LNCaP clone FGC (cell line): Measurements from ENCODE around the gene LY9.

Experiments
- DNase-seq: peaks from one replicate; pipeline ENCODE4 v3.0.0-alpha.2; 2011; ENCODE audit warnings: low read depth
- H3K4me3 ChIP-seq: 2 replicates; pipeline ENCODE4 v1.5.1; 2011; ENCODE audit warnings: mild to moderate bottlenecking, low read depth, low read length, control low read depth
- TF ChIP-seq, protein P1 (sequence below): IDR thresholded peaks from 2 replicates; pipeline ENCODE4 v1.5.1; 2012; ENCODE audit warnings: mild to moderate bottlenecking; ENCODE audit not compliant: control insufficient read depth, insufficient read depth; ENCODE audit errors: extremely low read depth

Gene LY9

DNA sequence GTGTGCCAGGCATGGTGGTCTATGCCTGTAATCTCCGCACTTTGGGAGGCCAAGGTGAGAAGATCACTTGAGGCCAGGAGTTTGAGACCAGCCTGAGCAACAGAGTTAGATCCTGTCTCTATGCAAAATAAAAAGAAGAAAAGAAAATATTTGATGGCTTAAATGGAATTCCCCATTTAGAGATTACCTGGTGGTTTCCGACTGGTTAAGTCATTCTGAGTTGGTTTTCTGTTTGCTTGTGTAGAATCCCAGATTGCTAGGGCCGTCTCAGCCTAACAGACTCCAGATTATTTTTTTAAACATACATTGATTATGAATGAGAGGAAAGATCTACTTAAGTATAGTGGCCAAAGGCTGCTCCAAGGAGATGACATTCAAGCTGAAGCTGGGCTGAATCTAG is 22.9 kb upstream of the LY9 start:
- H3K4me3 ChIP-seq = no peak overlapping the region
- TF ChIP-seq, protein P1, sequence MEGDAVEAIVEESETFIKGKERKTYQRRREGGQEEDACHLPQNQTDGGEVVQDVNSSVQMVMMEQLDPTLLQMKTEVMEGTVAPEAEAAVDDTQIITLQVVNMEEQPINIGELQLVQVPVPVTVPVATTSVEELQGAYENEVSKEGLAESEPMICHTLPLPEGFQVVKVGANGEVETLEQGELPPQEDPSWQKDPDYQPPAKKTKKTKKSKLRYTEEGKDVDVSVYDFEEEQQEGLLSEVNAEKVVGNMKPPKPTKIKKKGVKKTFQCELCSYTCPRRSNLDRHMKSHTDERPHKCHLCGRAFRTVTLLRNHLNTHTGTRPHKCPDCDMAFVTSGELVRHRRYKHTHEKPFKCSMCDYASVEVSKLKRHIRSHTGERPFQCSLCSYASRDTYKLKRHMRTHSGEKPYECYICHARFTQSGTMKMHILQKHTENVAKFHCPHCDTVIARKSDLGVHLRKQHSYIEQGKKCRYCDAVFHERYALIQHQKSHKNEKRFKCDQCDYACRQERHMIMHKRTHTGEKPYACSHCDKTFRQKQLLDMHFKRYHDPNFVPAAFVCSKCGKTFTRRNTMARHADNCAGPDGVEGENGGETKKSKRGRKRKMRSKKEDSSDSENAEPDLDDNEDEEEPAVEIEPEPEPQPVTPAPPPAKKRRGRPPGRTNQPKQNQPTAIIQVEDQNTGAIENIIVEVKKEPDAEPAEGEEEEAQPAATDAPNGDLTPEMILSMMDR = no peak

DNA sequence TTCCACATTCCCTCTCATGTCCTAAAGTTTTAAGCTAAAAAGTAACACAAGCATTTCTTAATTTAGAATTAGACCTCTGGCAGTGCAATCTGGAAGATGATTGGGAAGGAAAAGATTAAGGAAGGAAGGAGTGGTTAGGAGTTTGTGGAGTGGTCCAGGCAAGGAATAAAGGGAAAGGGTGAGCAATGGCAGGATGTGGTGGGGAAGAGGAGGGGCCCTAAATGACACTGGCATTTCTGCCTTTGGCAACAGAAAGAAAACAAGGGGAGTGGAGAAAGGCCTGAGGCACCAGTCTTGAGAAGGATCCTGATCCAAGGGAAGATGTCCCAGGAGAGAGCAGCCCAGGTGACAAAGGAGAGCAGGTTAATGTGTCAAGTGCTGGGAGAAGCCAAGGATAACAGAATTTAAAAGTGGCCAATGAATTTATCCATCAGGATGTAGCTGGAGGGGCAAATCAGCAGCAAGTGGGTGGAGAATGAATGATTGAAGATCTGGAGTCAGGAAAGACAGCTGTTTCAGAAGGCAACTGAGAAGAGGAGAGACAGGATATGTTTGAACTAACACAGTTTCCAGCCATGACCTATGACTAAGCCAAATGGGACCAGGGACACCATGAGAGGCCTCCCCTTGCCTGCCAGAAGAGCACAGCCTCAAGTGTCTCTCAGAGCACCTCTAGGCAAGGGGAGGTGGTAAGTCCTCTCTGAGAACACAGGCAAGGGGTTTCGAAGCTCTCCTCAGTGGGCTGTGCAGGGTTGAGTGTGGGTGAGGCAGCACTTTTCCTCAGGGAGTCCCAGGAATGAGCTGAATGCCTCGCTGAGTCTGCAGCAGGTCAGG is 20.9 kb upstream of the LY9 start:
- no peak overlapping the region for H3K4me3 ChIP-seq
- TF ChIP-seq, protein P1 = no peak
- no peak for DNase-seq

More for the DNA sequence above, 22.9 kb upstream of the LY9 start:
- DNase-seq = no peak

DNA sequence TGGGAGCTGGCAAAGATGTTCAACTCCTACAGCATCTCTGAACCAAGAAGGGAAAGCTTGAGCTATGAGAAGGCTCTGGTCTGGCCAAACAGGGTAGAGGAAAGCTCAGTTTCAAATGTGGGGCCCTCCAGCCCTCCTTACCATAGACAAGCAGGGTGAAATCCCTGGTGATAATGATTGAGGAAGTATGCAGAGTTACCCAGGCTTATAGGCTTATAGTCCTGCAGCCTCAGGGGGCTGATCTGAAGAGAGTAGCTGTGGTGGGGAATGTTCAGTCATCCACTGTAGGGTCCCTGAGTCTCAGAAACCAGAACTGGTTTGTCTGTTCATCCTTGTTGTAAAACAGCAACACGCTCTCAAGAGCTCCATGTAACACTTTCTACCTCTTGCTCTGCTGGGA is 19.8 kb upstream of the LY9 start:
- TF ChIP-seq, protein P1 = no peak
- no peak for DNase-seq
- H3K4me3 ChIP-seq = no peak overlapping the region

DNA sequence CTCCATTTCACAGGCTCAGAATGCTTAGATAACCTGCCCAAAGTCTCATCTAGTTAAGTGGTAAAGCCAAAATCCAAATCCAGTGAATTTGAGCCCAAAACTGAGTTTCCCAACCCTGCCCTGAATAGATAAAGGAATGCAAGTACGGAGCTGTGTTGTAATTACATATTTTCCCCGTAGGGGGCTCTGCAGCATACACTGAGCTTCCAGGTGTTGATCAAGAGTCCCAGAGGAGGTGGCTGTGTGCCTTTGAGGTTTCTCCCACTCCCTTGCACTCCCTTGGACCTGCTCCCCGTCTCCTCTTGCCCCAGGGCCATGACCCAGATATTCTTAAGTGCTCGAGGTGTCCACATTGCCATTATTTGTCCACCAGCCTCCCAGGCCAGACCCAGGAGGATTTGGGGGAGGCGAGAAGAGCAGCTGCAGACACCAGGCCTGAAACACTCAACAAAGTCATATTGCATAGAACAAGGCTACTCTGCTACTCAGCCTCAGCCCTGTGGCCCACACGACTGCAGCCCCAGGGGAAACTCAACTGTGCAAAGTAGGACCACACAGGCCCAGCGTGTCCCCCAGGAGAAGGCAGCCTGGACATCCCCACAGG is 18.4 kb upstream of the LY9 start:
- no peak overlapping the region for H3K4me3 ChIP-seq
- no peak for DNase-seq
- TF ChIP-seq, protein P1 = peak; percentile 46

DNA sequence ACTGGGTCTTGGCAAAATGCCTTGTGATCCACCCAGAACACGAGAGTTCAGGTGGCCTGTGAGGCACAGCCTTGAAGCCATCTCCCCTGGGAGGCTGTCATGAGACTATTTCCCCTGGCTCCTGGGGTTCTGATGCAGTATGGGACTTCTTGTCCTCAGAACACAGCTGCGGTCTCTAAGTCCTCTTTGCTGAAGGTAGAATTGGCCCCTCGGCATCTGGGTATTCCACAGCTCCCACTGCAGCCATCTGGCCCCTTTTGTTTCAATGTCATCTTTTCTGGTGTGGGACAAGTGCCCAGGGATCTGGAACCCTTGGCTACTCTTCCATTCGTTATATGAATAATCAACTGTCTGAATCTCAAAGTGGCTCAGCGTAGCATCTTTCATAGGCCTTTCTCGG is 17.0 kb upstream of the LY9 start:
- TF ChIP-seq, protein P1 = no peak
- DNase-seq = no peak
- H3K4me3 ChIP-seq = no peak overlapping the region

DNA sequence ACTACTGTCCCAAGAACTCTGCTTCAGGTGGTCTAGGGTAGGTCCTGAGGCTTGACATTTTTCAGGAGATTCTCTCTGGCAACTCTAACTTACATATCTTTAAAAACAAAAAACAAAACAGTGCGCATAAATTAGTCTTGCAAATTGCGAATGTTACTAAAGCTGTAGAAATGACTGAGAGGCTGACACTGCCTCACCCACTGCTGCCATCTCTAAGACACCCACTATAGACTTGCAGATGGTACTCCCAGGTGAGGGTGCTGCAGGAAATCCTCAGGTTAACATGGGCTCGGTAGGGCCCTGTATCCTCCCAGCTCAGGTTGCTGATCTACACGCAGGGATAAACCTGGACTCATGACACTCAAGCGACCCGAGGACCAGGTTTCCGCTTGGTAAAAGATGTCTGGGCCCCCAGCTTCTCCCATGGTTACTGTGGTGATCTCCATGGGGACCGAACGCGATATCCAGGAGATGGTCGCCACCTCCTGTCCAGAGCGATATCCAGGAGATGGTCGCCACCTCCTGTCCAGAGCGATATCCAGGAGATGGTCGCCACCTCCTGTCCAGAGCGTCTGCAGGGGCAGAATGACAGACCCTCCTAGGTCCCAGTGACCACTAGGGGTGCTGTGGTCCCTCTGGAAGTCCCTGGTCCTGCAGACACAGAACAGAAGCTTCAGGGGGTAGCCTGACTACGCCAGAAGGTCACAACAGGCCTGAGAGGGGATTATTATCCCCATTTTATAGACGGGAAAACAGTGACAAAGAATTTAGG is 16.2 kb upstream of the LY9 start:
- DNase-seq = no peak
- H3K4me3 ChIP-seq = no peak overlapping the region
- TF ChIP-seq, protein P1 = no peak
